Parathyroid adenoma (tissue), 2 donors: ENCODE results near the gene EGFLAM.

Experiments
- H2AFZ ChIP-seq: fragments of 300-600 bp; sonication (generic); one replicate; pipeline ENCODE4 v1.7.0; 2017; ENCODE audit warnings: antibody characterized with exemption, mild to moderate bottlenecking
- H3K27ac ChIP-seq: fragments of 300-600 bp; sonication (generic); one replicate; pipeline ENCODE4 v1.7.0; 2017
- H3K27me3 ChIP-seq: fragments of 300-600 bp; sonication (generic); one replicate; pipeline ENCODE4 v1.7.0; 2017; ENCODE audit warnings: low read length; ENCODE audit not compliant: control insufficient read depth, insufficient read depth
- H3K36me3 ChIP-seq: fragments of 300-600 bp; sonication (generic); one replicate; pipeline ENCODE4 v1.7.0; 2017; ENCODE audit warnings: low read length; ENCODE audit not compliant: control insufficient read depth, insufficient read depth
- H3K4me1 ChIP-seq: fragments of 300-600 bp; sonication (generic); one replicate; pipeline ENCODE4 v1.7.0; 2017; ENCODE audit warnings: control low read depth
- H3K4me2 ChIP-seq: fragments of 300-600 bp; sonication (generic); one replicate; pipeline ENCODE4 v1.7.0; 2017; ENCODE audit warnings: low read length
- H3K4me3 ChIP-seq: fragments of 300-600 bp; sonication (generic); one replicate; pipeline ENCODE4 v1.7.0; 2017; ENCODE audit warnings: low read depth, low read length
- H3K79me2 ChIP-seq: fragments of 300-600 bp; sonication (generic); one replicate; pipeline ENCODE4 v1.7.0; 2017; ENCODE audit warnings: control low read depth
- H3K9ac ChIP-seq: fragments of 300-600 bp; sonication (generic); one replicate; pipeline ENCODE4 v1.7.0; 2017; ENCODE audit warnings: mild to moderate bottlenecking
- H3K9me3 ChIP-seq: fragments of 300-600 bp; sonication (generic); one replicate; pipeline ENCODE4 v1.7.0; 2017; ENCODE audit warnings: low read length; ENCODE audit not compliant: control insufficient read depth
- TF ChIP-seq, protein P1 (sequence below): fragments of 300-600 bp; sonication (generic); IDR thresholded peaks from one replicate; pipeline ENCODE4 v1.7.0; 2017; ENCODE audit warnings: antibody characterized with exemption, mild to moderate bottlenecking
- donor health status: primary hyperparathyroidism.

Gene EGFLAM

DNA sequence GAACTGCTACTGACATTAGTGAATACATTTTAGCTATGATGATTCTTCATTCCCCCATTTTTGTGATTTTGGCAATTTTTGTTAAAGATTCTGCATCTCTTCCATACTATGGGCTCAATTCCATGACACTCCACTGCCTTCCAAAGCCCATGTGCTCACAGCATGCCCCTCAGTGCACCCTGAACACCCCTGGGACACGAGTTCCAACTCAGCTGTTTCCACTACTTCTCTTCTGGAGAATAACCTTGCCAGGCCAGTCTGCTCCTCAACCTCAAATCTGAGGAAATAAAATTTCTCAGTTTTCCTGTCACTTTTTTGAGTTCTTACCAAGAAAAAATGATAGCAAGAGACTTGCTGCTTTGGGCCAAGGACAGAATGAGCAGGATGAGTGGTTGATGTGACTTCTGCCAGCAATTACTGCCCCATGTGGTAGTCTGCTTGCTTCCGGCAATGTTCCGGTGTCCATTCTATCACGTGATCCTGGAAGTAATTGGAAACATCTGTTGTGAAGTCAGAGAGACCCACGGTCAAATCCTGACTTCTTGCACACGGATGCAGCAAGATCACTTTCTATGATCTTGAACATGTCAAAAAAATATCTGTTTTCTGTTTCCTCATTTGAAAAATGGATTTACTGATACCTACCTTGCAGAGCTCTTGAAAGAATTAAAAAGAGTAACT lies 58.3 kb downstream of the EGFLAM start:
- Histone ChIP-seq H3K36me3 (no peaks in the 10 kb centered on the region), H3K27me3 (no peaks in the 10 kb centered on the region), H2AFZ (no peak overlapping the region), H3K4me2 (no peak overlapping the region), H3K27ac (no peak overlapping the region), H3K9ac (no peak overlapping the region), H3K79me2 (no peaks in the 10 kb centered on the region), H3K4me1 (no peaks in the 10 kb centered on the region), H3K9me3 (no peaks in the 10 kb centered on the region), H3K4me3 (no peak overlapping the region)
- TF ChIP-seq, protein P1, sequence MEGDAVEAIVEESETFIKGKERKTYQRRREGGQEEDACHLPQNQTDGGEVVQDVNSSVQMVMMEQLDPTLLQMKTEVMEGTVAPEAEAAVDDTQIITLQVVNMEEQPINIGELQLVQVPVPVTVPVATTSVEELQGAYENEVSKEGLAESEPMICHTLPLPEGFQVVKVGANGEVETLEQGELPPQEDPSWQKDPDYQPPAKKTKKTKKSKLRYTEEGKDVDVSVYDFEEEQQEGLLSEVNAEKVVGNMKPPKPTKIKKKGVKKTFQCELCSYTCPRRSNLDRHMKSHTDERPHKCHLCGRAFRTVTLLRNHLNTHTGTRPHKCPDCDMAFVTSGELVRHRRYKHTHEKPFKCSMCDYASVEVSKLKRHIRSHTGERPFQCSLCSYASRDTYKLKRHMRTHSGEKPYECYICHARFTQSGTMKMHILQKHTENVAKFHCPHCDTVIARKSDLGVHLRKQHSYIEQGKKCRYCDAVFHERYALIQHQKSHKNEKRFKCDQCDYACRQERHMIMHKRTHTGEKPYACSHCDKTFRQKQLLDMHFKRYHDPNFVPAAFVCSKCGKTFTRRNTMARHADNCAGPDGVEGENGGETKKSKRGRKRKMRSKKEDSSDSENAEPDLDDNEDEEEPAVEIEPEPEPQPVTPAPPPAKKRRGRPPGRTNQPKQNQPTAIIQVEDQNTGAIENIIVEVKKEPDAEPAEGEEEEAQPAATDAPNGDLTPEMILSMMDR: no peak

DNA sequence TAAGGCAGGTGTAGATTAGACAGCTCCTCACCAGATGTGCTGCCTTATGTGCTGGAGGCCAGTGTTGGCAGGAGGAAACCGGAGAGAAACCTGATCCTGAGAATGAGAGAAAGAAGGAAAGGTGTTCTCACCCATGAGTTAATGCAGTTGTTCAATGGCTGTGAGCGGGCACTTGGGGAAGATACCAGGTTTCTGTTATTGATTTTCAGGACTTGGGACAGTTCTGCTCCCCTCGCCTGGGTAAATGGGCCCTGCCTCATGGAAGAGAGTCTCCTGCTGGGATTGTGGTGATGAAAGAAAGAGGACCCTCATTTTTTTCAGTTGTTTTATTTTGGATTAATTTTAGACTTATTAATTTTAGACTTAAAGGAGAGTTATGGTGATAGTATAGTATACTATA lies 59.5 kb downstream of the EGFLAM start:
- Histone ChIP-seq H3K36me3 (no peaks in the 10 kb centered on the region), H3K9me3 (no peaks in the 10 kb centered on the region), H3K4me3 (no peak overlapping the region), H3K79me2 (no peaks in the 10 kb centered on the region), H3K9ac (no peak overlapping the region), H2AFZ (no peak overlapping the region), H3K4me1 (no peaks in the 10 kb centered on the region), H3K4me2 (no peak overlapping the region), H3K27ac (no peak overlapping the region), H3K27me3 (no peaks in the 10 kb centered on the region)
- TF ChIP-seq, protein P1: no peak

DNA sequence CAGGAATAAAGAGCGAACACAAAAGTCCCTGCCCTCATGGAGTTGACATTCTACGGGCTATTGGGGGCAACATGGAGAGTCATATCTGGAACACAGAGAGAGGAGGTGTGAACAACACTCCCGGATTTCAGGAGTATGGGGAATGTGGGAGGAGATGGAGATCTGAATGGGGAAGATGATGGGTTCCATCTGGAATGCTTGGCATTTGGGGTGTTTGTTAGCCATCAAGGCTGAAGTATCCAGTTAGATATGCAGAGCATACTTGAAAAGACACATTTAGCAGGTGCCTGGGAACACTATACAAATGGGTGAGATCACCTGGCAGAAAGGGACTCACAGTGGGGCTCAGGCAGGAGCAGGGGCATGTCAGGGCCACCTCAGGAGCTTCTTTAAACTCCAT lies 61.1 kb downstream of the EGFLAM start:
- Histone ChIP-seq H3K4me1 (no peaks in the 10 kb centered on the region), H3K36me3 (no peaks in the 10 kb centered on the region), H3K27ac (no peak overlapping the region), H3K9ac (no peak overlapping the region), H3K4me3 (no peak overlapping the region), H3K27me3 (no peaks in the 10 kb centered on the region), H3K79me2 (no peaks in the 10 kb centered on the region), H3K4me2 (no peak overlapping the region), H2AFZ (no peak overlapping the region), H3K9me3 (no peaks in the 10 kb centered on the region)
- TF ChIP-seq, protein P1: no peak

DNA sequence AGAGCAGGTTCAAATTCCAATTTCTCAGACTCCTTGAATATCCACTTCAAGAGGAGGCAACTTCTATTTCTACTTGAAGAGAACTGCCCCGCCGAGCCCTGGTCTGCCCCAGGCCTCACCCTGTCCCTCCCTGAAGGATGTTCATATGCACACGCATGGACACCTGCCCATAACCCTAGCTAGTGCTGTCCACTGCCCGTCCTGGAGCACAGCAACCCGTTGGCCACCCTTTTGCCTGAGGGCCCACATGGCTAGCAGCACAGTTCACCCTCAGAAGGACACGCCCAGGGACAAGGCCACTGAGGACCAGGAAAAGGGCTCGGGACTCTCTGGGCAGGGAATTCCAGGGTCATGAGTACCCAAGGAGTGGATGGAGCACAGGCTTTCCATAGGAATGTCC lies 63.6 kb downstream of the EGFLAM start:
- H3K4me1 ChIP-seq: no peaks in the 10 kb centered on the region
- H2AFZ ChIP-seq: no peak overlapping the region
- no peaks in the 10 kb centered on the region for H3K27me3 ChIP-seq
- TF ChIP-seq, protein P1: no peak
- H3K79me2 ChIP-seq: no peaks in the 10 kb centered on the region
- H3K4me3 ChIP-seq: no peak overlapping the region
- no peak overlapping the region for H3K4me2 ChIP-seq
- H3K27ac ChIP-seq: no peak overlapping the region
- no peak overlapping the region for H3K9ac ChIP-seq
- H3K9me3 ChIP-seq: no peaks in the 10 kb centered on the region
- H3K36me3 ChIP-seq: no peaks in the 10 kb centered on the region

DNA sequence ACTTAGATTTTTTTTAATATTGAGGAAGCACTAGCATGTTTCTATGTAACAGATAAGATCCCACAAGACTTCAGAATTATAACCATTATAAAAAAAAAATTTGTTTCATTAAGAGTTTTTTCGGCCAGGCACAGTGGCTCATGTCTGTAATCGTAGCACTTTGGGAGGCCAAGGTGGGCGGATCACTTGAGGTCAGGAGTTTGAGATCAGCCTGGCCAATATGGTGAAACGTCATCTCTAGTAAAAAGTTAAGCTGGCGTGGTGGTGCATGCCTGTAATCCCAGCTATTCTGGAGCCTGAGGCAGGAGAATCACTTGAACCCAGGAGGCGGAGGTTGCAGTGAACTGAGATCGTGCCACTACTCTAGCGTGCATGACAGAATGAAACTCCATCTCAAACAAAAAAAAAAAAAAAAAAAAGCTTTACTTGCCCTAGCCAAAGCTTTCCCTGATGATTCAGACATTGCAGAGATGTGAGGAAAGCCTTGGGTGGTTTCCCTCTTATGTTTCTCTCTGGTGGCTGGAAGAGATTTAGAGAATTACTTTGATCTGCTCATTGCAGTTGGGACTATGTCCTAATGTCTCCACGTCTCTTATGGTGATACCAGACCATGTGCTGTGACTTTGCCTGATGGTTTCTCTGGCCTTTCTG lies 65.4 kb downstream of the EGFLAM start:
- TF ChIP-seq, protein P1: no peak
- H3K9me3 ChIP-seq: no peaks in the 10 kb centered on the region
- no peaks in the 10 kb centered on the region for H3K36me3 ChIP-seq
- no peak overlapping the region for H3K27ac ChIP-seq
- H3K9ac ChIP-seq: no peak overlapping the region
- no peaks in the 10 kb centered on the region for H3K27me3 ChIP-seq
- H3K4me2 ChIP-seq: no peak overlapping the region
- no peaks in the 10 kb centered on the region for H3K4me1 ChIP-seq
- H3K4me3 ChIP-seq: no peak overlapping the region
- H2AFZ ChIP-seq: no peak overlapping the region
- H3K79me2 ChIP-seq: no peaks in the 10 kb centered on the region
